Mesenteric fat pad (tissue), 1 donor: ENCODE measurements around the gene DOK5. TPM values are rescaled to one million over a fixed set of nuclear protein-coding genes. Genes with fewer than 3 reads are reported as not detected.
"Not testable (repeated sequence)": the region's sequence is repeated elsewhere in the genome, so short reads cannot be mapped to it uniquely, and the experiment has no call there.

Experiments
- DNase-seq: peaks from one replicate; pipeline ENCODE4 v3.0.0-alpha.2; 2020; ENCODE audit warnings: low spot score
- total RNA-seq: library from RNA; stranded (reverse); fragmentation: NEBNext Ultra II Directional; extraction: Animal tissue kit (Norgen Biotek cat#: 25700); gene quantifications from one replicate; pipeline ENCODE4 v1.2.1, GENCODE V29; 2021
- donor health status: DM: yes; HTN: yes; CAD: no.

Gene DOK5
- total RNA-seq, 1 donor from 2014 or later, result 4.6 TPM

GRCh38 chr20:54469952-54470351 is 5.4 kb upstream of the DOK5 start:
- DNase-seq, result no peak

GRCh38 chr20:54470697-54471096 is 4.7 kb upstream of the DOK5 start:
- no peak for DNase-seq

GRCh38 chr20:54472607-54473006 is 2.8 kb upstream of the DOK5 start:
- DNase-seq, result no peak

- DNase-seq, result no peak
Measured at GRCh38 chr20:54473340-54473739, 2.1 kb upstream of the DOK5 start.

- no peak for DNase-seq
Measured at GRCh38 chr20:54474046-54474445, 1.3 kb upstream of the DOK5 start.

GRCh38 chr20:54474866-54475265 is 527 bp upstream of the DOK5 start:
- no peak for DNase-seq

GRCh38 chr20:54476169-54477009 is 996 bp downstream of the DOK5 start:
- DNase-seq, result no peak

- no peak for DNase-seq
Measured at GRCh38 chr20:54477191-54477955, 2.0 kb downstream of the DOK5 start.

- no peak for DNase-seq
Measured at GRCh38 chr20:54479138-54479906, 3.9 kb downstream of the DOK5 start.

GRCh38 chr20:54479937-54480336 is 4.5 kb downstream of the DOK5 start:
- not testable (repeated sequence) for DNase-seq

GRCh38 chr20:54481442-54481841 is 6.0 kb downstream of the DOK5 start:
- DNase-seq, result no peak

- no peak for DNase-seq
Measured at GRCh38 chr20:54485631-54486030, 10.2 kb downstream of the DOK5 start.

- no peak for DNase-seq
Measured at GRCh38 chr20:54486585-54486984, 11.2 kb downstream of the DOK5 start.

- DNase-seq, result no peak
Measured at GRCh38 chr20:54488442-54488841, 13.0 kb downstream of the DOK5 start.

GRCh38 chr20:54491506-54491905 is 16.1 kb downstream of the DOK5 start:
- DNase-seq, result no peak

GRCh38 chr20:54494303-54495006 is 19.1 kb downstream of the DOK5 start:
- DNase-seq, result no peak

GRCh38 chr20:54497931-54498718 is 22.7 kb downstream of the DOK5 start:
- DNase-seq, result no peak

- no peak for DNase-seq
Measured at GRCh38 chr20:54499111-54499510, 23.7 kb downstream of the DOK5 start.

- no peak for DNase-seq
Measured at GRCh38 chr20:54502179-54502578, 26.8 kb downstream of the DOK5 start.

- no peak for DNase-seq
Measured at GRCh38 chr20:54506643-54507042, 31.2 kb downstream of the DOK5 start.
